Retinal pigment epithelial cell (primary cell): Measurements from ENCODE around the gene ZDHHC21.

ENCODE experiments used
- DNase-seq: peaks from one replicate; pipeline ENCODE4 v3.0.0-alpha.2; 2010; ENCODE audit warnings: low read depth
- H3K4me3 ChIP-seq: 2 replicates; pipeline ENCODE4 v1.5.1; 2011; ENCODE audit warnings: mild to moderate bottlenecking, low read length, control low read depth, moderate library complexity
- TF ChIP-seq, protein P1 (sequence below): conservative IDR thresholded peaks from 2 replicates; pipeline ENCODE4 v1.5.1; 2011; ENCODE audit warnings: low read depth, low read length, control low read depth, inconsistent platforms

Gene ZDHHC21

DNA sequence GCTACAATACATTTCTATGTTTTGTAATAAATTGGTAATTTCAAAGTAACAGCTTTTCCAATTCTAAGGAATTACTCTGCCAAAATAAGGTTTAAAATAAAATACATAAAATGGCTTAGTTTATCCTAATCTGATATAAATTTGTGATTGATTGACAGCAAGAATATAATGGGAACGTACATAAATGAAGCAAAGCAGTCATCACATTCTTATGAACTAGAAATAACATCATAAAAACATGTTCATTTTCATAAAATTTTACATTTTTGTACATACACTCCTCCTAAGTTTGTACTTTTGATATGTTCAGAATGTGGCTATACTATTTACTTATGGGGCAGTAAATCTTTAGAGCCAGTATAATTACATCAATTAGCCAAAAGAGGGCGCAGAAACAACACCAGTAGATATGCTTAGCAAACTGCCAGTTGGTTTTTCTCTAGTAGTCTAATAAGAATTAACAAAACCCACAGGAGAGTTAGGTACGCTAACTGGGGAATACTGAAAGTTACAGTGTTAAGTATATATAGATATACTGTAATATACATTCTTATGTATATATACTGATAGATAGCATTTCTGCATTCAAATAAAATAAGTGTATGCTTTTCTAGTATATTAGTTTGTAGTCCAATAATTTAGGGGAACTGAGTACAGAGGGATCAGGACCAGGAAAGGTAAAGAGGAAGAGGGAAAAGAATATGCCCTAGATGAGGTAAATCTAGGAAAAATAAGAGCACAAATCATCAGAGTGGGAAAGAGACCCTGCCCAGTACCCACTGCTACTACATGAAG is 76.8 kb downstream of the ZDHHC21 start:
- DNase-seq = peak; percentile 24
- H3K4me3 ChIP-seq = no peak overlapping the region
- TF ChIP-seq, protein P1, sequence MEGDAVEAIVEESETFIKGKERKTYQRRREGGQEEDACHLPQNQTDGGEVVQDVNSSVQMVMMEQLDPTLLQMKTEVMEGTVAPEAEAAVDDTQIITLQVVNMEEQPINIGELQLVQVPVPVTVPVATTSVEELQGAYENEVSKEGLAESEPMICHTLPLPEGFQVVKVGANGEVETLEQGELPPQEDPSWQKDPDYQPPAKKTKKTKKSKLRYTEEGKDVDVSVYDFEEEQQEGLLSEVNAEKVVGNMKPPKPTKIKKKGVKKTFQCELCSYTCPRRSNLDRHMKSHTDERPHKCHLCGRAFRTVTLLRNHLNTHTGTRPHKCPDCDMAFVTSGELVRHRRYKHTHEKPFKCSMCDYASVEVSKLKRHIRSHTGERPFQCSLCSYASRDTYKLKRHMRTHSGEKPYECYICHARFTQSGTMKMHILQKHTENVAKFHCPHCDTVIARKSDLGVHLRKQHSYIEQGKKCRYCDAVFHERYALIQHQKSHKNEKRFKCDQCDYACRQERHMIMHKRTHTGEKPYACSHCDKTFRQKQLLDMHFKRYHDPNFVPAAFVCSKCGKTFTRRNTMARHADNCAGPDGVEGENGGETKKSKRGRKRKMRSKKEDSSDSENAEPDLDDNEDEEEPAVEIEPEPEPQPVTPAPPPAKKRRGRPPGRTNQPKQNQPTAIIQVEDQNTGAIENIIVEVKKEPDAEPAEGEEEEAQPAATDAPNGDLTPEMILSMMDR = peak; percentile 66

DNA sequence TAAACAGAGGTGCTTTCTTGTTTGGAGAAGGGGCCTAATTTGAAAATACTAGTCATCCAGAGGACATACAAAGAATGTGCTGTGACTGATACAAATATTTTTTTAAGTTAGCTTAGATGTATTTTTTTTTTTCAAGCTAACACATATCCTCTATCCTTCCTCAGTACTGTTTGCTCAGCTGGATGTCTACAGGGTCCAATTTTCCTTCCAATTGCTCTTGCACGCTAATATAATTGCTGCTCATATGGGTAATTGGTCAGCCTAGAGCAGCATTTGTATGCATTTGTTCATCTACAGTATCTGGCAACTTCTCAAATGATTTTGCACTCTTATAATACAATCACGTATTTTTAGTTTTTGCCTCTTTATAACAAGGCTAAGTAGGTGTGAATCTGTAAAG is 84.7 kb downstream of the ZDHHC21 start:
- no peak for DNase-seq
- TF ChIP-seq, protein P1 = no peak
- no peak overlapping the region for H3K4me3 ChIP-seq

DNA sequence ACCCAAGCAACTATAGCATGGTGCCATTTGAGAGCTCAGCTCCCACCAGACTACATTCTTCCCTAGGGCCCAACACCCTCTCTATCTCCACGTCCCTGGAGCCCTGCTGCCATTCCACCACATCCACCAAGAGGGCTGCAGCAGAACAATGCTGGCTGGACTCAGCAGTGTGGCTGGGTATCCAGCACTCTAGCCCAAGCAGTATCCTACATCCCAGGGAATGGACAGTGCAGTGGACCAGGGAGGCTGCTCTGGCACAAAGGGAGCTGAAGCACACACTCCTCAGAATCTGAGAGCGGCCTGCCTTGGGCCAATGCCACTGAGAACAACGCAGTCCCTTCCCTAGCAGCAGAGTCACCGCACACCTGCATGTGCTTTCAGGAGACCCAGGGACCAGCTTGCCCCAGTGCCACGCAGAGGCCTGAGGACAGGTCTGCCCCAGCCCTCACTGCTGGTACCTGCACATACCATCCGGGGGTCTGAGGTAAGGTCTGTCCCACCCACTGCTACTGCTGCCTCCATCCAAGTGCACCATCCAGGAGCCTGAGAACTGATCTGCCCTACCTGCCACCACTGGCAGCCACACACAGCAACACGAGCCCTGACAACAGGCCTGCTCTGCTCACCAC is 95.9 kb downstream of the ZDHHC21 start:
- TF ChIP-seq, protein P1 = no peak
- H3K4me3 ChIP-seq = no peak overlapping the region

DNA sequence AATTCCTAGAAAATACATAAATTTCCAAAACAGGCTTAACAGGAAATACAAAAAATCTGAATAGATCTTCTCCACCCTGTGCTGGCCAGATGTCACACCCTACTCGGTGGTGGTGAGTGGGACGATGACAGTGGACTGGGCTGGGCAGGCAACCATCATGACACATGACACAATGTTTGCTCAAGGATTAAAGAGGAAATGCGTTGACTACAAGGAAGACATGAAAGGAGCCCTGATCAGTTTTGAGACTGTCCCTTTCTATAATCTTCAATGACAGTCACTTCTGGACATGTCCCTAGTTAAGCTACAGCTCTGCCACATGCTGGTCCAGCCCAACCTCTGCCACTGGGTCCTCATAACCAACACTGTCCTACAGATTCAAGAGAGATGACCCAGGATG is 99.8 kb downstream of the ZDHHC21 start:
- no peak overlapping the region for H3K4me3 ChIP-seq
- no peak for DNase-seq
- TF ChIP-seq, protein P1 = no peak

More for the DNA sequence above, 95.9 kb downstream of the ZDHHC21 start:
- DNase-seq = no peak

DNA sequence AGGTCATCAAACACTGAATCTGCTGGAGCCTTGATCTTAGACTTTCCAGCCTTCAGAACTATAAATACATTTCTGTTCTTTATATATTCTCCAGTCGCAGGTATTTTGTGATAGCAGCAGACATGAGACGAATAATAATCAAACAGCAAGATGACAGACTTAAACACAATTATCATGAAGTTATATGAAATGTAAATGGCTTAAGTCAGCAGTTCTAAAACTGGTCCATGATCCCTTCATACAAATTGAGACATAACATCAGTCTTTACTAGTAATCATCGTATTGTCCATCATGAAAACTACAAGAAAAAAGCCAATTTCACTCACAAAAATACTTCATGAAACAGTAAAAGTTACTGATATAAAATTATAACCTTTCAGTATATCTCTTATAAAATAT is 101.8 kb downstream of the ZDHHC21 start:
- TF ChIP-seq, protein P1 = no peak
- H3K4me3 ChIP-seq = no peak overlapping the region
- no peak for DNase-seq

DNA sequence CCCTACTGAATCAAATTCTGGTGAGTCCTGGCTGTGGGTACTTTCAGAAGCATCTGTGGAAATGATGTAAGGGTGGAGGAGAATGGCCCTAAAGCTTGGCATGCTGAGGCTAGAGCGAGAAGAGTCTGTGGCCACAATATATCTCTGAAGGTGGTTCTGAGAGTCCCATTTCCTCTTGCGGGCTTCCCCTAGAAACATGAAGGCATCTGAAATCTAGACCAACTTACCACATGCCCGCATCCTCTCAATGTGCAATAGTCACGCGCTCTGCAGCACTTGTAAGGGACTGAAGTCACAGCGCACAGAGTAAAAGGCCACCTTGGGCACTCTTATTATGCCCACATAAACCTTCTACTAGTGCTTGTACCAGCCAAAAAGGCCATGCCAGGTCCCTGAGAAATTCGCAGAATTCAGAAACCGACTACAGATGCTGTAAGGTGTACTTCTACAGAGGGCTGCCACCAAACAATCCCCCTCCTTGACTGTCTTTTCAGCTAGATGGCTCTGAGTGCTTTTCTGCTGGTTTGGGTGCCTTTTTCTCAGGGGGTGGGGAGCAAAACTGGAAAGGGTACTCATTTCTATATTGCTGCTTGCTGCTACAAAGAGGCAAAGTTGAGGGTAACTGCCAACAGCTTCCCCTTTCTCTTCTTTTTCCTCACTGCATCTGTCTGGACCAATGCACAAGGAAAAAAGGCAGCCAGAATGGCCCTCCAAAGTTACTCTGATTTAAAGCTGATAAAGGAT is 107.3 kb downstream of the ZDHHC21 start:
- TF ChIP-seq, protein P1 = no peak
- DNase-seq = no peak
- H3K4me3 ChIP-seq = no peak overlapping the region
